ENCODE results near the gene ODC1. TPM values are rescaled to one million over a fixed set of nuclear protein-coding genes. Genes with fewer than 3 reads are reported as not detected.

Gene ODC1
- total and polyA plus RNA-seq, 5 donors, result 17.3 to 47.9 (median 39.5) TPM

Other genes starting within 250 kb of the ODC1 start
- 10 to 100 TPM; 18.5 to 32.2 (median 24.2) TPM for gene HPCAL1, start 145.4 kb downstream of the ODC1 start, total RNA-seq
- 32.0 TPM for gene HPCAL1, start 145.4 kb downstream of the ODC1 start, polyA plus RNA-seq
- 10 to 100 TPM; 17.1 to 17.9 (median 17.7) TPM for gene NOL10, start 241.6 kb upstream of the ODC1 start, total RNA-seq
- 9.6 TPM for gene NOL10, start 241.6 kb upstream of the ODC1 start, polyA plus RNA-seq

Data from right cardiac atrium (tissue), 5 donors.